ENCODE results near the gene SLCO2B1.

The SLCO2B1 gene

GRCh38 chr11:75195167-75195962 is 44.5 kb downstream of the SLCO2B1 start:
- no peak overlapping the region for H3K4me3 ChIP-seq (ENCODE audit: low read depth, low read length)
- TF ChIP-seq, protein P1, sequence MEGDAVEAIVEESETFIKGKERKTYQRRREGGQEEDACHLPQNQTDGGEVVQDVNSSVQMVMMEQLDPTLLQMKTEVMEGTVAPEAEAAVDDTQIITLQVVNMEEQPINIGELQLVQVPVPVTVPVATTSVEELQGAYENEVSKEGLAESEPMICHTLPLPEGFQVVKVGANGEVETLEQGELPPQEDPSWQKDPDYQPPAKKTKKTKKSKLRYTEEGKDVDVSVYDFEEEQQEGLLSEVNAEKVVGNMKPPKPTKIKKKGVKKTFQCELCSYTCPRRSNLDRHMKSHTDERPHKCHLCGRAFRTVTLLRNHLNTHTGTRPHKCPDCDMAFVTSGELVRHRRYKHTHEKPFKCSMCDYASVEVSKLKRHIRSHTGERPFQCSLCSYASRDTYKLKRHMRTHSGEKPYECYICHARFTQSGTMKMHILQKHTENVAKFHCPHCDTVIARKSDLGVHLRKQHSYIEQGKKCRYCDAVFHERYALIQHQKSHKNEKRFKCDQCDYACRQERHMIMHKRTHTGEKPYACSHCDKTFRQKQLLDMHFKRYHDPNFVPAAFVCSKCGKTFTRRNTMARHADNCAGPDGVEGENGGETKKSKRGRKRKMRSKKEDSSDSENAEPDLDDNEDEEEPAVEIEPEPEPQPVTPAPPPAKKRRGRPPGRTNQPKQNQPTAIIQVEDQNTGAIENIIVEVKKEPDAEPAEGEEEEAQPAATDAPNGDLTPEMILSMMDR (IDR thresholded peaks at IDR 0.05; ENCODE audit: low read depth, low read length): no peak
- no peak for DNase-seq (ENCODE audit: low read depth, low spot score)
- in situ Hi-C loops (cut with HindIII; ENCODE audit: low sequenced_read_pairs): no loop called here

- no peak overlapping the region for H3K4me3 ChIP-seq (ENCODE audit: low read depth, low read length)
- TF ChIP-seq, protein P1 (IDR thresholded peaks at IDR 0.05; ENCODE audit: low read depth, low read length): no peak
- DNase-seq (ENCODE audit: low read depth, low spot score): no peak
- in situ Hi-C loops (cut with HindIII; ENCODE audit: low sequenced_read_pairs): no loop called here
Measured at GRCh38 chr11:75196426-75196825, 45.5 kb downstream of the SLCO2B1 start.

GRCh38 chr11:75197512-75198277 is 46.8 kb downstream of the SLCO2B1 start:
- TF ChIP-seq, protein P1 (IDR thresholded peaks at IDR 0.05; ENCODE audit: low read depth, low read length): no peak
- in situ Hi-C loops (cut with HindIII; ENCODE audit: low sequenced_read_pairs): no loop called here
- H3K4me3 ChIP-seq (ENCODE audit: low read depth, low read length): no peak overlapping the region
- no peak for DNase-seq (ENCODE audit: low read depth, low spot score)

DNA sequence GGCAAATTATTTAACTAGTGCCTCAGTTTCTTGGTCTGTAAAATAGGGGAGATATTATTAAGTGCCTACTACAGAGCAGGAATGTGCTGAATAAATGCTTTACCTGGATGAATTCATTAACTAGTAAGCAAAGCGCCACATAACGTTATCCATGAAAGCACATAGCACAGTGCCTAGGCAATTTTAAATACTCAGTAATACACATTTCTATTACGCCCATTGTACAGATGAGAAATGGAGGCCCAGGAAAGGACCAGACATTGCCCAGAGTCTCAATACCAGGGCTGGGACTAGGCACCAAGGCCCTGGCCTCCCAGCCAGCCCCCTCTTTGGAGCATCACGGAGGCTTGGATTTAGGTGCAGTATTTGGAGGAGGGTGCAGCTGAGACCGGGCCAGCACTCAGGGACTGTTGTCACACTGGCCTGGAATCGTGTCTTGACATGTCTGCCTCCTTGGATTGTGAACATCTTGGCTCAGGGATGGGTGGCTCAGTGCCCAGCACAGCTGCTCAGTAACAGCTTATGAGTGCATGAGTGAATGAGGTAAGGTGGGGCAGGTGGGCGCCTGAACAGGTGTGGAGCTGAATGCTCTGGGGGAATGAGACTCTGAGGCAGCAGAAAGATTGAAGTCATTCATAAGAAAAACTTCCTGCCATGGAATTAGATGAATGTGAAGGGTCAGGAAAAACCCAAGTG is 47.5 kb downstream of the SLCO2B1 start:
- in situ Hi-C loops (cut with HindIII; ENCODE audit: low sequenced_read_pairs): no loop called here
- TF ChIP-seq, protein P1 (IDR thresholded peaks at IDR 0.05; ENCODE audit: low read depth, low read length): no peak
- DNase-seq (ENCODE audit: low read depth, low spot score): no peak
- no peak overlapping the region for H3K4me3 ChIP-seq (ENCODE audit: low read depth, low read length)

DNA sequence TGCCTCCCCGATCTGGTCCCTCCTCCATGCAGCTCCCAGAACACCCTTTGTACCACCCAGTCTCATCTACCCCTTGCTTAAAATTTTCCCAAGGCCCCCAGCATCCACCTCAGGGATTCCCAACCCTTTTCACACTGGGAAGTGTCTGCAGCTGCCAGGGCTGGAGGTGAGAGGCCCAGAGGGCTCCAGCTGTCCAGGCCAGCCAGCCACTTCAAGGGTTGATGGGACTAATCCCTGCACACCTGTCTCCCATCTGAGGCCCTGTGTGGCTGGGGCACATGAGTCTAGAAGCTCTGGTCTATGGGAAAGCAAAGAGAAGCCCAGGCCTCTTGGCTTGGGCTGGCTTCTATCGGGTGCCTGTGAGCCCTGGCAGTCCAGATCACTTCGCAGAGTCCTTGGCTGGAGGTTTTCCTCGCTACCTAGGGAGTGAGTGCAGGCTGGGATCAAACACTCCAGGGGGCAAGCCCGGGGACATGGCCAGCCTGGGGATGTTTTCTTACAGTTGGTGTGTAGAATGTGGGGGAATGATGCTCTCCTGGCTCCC is 48.6 kb downstream of the SLCO2B1 start:
- in situ Hi-C loops (cut with HindIII; ENCODE audit: low sequenced_read_pairs): no loop called here
- DNase-seq (ENCODE audit: low read depth, low spot score): no peak
- TF ChIP-seq, protein P1 (IDR thresholded peaks at IDR 0.05; ENCODE audit: low read depth, low read length): no peak
- H3K4me3 ChIP-seq (ENCODE audit: low read depth, low read length): no peak overlapping the region

DNA sequence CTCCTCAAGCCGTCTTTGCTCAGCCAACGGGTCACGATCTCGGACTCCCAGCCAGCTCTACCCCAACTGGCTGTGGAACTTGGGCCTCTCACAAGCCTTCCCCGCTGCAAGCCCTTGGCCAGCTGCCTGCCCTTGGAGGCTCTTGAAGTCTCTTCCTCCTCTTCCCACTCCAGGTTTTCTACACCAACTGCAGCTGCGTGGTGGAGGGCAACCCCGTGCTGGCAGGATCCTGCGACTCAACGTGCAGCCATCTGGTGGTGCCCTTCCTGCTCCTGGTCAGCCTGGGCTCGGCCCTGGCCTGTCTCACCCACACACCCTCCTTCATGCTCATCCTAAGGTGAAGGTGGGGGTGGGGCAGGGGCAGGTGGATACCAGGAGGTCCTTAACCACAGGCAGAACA is 49.1 kb downstream of the SLCO2B1 start:
- DNase-seq (ENCODE audit: low read depth, low spot score): no peak
- H3K4me3 ChIP-seq (ENCODE audit: low read depth, low read length): no peak overlapping the region
- TF ChIP-seq, protein P1 (IDR thresholded peaks at IDR 0.05; ENCODE audit: low read depth, low read length): no peak
- in situ Hi-C loops (cut with HindIII; ENCODE audit: low sequenced_read_pairs): no loop called here

All from astrocyte of the spinal cord (primary cell).